8988T (cell line): Measurements from ENCODE around the gene ID2.
"Not testable (repeated sequence)": the region's sequence is repeated elsewhere in the genome, so short reads cannot be mapped to it uniquely, and the experiment has no call there.

Experiments
- DNase-seq: peaks from one replicate; pipeline ENCODE4 v3.0.0; 2011

The ID2 gene

DNA sequence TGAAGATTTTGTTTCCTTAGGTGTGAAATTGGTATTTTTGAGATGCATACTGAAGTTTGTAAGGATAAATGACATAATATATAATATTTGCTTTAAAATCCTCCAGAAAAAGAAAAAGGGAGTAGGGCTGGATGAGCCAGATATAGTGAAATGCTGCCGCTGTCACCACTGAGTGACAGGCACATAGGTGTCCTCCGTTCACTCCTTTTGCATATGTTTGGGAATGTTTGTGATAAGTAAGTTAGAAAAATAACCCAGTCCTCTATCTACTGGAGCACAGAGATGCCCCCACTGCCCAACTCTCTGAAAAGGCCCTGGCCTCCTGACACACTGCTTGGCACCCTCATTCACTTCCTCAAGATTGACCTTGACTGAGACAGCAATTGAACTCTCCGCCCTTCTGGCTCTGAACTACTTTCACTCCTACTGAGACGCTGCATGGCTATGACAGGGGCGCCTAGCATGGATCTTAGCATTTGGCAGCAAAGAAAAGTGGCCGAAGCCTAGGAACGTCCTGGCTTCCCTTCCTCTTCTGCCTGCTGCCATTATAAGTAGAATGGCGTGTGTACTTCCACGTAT, 10.1 kb downstream of the ID2 start:
- DNase-seq: no peak

DNA sequence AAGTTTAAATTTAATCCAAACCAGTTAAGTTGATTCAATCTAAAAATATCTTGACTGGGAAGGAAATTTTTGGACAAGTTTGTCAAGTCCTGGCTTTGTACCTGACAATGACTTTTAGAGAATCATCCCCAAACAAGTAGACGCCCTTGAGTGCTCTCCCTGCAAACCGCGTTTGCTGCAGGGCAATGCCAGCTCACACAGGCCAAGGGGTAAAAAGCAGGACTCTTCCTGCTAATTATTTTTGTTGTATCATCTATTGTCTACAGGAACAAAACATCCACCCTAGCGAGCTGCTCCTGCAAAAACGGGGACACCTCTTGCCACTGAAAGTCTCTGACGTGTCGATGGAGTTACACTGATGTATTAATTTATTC, 10.9 kb downstream of the ID2 start:
- DNase-seq: no peak

DNA sequence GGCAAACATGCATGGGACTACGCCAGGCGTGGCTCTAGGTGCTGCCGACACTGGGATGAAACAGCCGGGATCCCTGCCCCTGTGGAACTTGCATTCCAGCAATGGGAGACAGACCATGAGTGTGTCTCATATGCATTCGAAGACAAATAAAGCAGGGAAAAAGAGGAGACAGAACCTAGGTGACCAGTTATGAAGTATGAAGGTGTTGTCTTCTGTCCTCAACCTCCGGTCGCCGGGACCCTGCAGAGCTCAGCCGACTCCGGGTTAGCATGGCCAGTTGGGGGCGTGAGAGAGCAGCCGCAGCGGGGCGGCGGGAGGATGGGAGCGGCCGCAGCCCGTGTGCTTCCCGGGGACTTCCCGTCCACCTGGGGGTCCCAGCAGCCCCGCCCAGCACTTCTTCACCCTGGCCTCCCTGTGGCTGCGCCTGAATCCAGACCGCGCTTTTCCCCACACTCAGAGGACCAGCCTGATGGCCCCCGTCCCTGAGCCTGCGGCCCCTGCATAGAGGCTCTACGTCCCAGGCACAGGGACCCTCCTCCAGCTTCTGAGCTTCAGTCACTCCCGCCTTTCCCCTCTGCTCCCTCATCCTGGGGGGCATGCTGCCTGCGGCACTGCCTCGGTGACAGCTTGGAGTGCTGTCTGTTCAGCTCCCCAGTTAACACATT, 11.4 kb downstream of the ID2 start:
- peak; percentile 62 for DNase-seq

DNA sequence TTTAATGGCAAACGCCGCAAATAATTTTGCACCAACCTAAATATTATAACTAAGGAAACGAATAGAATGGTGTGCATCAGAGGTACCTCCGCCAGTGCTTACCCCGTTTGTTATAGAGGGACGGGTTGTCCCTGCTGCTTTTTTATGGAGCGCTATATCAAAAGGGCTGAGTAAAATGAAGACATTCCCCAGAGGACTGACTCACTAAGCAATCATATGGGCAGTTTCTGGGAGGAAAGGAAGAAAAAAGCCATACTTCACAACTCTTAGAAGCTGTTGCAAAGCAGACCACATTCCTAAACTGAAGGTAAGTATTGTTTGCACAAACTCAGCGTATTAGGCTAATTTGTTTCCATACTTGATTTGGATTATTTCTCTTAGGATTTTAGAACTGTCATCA, 12.9 kb downstream of the ID2 start:
- DNase-seq: no peak

DNA sequence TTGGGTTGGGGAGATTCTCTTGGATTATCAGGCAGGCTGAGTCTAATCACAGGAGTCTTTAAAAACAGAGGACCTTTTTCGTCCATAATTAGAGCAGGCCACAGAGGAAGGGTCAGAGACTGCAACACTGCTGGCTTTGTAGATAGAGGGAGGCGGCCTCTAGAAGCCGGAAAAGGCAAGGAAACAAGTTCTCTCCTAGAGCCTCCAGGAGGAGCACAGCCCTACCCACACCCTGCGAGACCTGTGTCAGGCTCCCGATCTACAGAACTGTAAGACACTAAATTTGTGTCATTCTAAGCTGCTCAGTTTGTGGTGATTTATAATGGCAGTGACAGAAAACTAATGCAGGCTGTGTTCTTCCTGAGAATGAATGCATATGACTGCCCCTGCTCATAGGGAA, 15.3 kb downstream of the ID2 start:
- DNase-seq: no peak

DNA sequence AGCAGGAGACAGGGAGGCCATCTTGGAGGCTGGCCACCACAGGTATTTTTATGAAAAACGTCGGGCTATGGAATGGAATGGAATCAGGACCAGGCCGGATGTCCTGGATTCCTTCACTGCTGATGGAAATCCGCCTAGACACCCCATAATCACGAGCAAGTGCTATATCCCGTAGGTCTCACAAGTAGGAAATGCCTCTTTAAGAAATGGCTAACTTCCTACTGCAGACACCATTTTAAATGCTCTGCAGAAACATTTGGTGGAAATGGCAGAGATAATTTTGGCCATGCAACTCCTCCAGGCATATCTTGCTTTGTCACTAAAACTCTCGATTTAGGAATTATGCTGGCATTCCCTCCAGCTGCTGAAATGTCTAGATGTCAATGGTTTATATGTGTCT, 18.0 kb downstream of the ID2 start:
- DNase-seq: no peak

DNA sequence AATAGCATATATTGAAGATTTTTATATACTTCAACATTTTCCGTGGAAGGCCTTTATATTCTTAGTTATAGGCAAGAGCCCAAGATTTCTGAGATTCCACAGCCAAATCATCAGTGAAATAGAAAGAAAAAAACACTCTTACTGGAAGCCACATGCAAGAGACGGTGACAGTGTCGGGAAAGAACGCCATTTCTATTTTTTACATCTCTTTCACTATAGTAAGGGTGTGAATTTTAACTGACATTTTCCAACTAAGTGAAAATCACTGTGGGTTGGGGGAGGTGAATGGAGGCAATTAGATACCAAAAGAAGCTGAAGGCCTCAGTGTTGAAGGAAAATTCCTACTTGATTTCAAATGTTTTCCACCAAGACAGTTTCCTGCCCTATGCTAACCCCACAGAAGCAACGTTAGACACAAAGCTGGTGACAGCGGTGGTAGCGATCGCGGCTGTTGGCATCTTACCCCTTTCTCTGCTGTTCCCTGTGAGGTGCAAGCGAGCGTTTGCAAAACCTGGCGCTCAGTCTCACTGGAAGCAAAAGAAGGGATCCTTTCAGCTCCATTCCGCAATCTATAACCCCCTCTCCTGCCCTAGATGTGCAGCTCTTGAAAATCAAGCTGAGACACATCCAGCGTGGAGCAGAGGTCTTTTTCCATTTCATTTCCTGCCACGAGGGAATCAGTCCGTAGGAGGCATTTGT, 20.0 kb downstream of the ID2 start:
- no peak for DNase-seq

DNA sequence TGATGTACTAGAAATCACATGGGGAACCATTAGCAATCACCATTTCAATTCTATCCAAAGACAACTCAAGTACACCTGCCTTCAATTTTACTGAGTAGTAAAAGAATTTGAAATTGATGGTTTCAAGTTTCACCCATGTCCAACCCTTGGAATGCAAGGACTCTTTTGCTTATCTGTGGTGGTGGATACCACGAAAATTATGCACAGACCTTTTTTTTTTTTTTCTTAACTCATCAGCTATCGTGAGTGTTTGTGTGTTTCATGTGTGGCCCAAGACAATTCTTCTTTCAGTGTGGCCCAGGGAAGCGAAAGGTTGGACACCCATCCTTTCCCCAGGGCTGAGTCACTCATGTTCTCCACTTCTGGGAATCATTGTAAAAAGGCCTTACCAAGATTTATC, 23.1 kb downstream of the ID2 start:
- no peak for DNase-seq

DNA sequence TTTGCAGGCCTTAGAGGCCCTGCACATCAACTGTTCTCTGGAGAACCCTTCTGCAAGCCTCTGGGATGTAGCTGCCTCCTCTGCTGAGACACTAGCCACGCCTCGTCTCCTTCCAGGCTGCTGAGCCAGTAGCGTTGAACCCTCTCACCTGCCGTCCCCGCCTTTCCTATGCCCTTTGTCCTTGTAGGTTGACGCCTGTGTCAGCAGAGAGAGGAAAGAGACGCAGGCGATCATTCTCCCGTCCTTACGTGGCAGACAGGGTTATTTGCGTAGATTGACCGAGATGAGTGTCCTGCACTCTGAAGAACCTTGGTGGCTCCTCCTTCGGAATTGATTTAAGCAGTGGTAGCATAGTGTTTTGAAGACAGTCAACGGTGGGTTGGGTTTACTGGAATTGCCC, 27.8 kb downstream of the ID2 start:
- DNase-seq: no peak

DNA sequence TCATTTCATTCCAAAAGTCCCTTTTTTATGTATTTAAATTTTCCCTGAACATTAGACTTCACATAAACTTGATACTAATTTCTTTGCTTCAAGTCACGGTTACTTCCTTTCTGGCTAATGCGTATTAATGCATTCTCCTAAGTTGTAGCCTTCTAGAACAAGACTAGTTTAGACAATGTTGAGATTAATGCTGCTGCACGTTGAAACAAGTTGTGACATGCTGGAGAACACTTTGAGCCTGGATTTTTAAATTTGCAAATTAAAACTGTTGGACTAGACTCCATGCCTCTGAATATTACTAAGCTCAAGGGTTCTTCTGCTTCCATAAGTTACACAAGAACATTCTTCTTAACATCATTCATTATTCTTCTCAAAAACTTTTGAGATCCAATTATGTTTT, 29.1 kb downstream of the ID2 start:
- DNase-seq: no peak

DNA sequence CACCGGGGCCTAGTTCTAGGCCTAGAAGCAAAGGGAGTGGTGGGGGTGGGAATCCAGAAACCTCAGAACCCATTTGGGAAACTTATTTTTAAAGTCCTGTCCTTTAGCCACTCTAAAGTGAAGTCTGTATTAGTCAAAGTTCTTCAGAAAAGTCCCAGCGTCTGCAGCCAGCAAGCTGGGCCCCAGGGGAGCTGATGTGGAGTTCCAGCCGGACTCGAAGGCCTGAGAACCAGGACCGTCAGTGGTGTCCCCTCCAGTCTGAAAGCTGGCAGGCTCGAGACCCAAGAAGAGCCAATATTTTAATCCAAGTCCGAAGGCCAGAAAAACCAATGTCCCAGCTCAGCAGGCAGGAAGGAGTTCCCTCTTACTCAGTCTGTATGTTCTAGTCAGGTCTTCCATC, 32.4 kb downstream of the ID2 start:
- no peak for DNase-seq

DNA sequence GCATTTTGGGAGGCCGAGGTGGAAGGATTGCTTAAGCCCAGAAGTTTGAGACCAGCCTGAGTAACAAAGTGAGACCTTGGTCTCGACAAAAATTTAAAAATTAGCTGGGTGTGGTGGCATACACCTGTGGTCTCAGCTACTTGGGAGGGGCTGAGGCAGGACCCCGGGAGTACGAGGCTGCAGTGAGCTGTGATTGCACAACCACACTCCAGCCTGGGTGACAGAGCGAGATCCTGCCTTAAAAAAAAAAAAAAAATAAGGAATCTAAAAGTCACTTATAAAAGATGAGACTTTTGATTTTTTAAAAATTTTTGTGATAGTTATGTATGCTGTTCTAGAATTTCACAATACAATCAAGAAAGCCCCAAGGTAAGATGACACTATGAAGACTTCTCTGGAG, 33.1 kb downstream of the ID2 start:
- no peak for DNase-seq

DNA sequence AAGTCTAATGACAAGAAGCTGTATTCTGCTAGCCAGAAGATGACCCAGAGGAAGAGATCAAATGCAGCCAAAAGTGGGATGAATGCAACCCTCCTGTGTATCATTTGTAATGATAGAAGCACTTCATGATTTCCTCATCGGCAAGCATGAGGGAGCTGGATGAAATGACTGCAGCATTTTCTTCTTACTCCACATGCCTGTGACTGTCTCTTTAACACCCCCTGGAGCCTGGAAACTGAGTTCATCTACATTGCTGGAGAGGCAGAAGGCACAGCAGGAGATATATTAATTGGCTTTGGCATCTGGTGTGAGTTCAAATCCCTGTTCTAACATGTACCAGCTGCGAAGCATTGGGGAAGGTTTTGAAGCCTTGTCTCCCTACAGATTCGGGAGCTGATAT, 37.7 kb downstream of the ID2 start:
- DNase-seq: no peak

DNA sequence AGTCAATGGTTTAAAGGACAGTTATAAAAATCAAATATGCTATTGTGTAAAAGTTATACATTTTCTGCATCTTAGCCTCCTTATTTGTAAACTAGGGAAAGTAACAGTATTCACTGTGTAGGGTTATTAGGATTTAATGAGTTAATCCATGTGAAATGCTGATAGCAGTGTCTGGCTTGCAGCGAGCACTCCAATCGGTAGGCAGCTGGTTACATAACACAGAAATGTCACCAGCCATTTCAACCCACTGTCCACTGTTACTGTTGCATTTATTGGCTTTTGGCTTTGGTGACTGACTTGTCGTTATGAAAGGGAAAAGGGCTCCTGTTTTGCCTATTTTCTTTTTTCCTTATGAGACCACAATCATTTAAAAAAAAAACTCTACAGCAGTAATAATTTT, 38.9 kb downstream of the ID2 start:
- DNase-seq: no peak

DNA sequence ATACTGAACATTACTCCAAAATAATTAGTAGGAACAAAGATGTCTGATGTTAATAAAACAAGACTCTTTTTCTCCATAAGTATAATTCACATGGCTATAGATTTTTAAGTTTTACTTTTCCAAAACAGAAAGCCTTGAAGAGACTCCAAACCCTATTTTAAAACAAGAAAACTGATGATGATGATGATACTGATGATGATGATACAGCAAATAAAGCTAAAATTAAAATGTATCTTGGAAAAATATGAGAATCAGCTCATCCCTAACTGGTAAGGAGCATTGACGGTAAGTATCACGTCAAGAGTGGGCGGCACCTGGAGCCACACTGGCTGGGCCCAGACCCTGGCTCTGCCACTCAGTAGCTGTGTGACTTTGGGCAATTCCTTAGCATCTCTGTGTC, 39.6 kb downstream of the ID2 start:
- DNase-seq: no peak

DNA sequence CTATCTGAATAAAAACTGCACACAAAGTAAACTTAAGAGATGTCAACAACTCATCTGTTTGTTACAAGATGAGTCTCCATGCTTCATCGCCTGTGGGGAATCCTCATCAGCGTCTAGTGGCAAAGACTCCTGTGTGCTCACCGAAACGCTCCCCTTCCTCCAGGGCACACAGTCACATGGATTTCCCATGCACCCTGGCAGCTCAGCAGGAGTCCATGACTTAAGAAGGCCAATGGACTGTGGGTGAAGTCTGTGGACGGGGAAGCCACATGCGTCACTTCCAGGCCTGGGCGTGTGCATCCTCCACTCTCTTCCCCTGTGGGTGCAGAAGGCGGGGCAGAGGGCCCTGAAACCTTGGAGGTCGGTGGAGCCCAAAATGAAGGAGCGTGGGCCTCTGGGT, 41.1 kb downstream of the ID2 start:
- no peak for DNase-seq

DNA sequence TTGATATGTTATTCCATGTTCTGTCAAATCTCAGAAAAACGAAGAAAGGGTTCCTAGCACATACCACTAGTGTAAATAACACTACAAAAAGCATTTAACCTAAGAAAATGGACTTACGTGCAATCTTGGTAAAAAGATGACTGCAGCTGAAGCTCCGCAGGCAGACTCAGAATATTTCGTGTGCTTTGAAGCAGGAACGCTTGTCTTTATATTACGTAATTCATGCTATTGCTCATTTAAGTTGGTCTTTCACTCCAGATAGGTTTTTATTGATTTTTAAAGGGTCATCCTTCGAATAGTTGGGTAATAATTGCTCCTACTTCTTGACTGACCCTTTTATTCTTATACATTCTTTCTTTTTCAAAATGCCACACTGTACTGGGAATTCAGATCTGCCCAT, 44.0 kb downstream of the ID2 start:
- DNase-seq: no peak

DNA sequence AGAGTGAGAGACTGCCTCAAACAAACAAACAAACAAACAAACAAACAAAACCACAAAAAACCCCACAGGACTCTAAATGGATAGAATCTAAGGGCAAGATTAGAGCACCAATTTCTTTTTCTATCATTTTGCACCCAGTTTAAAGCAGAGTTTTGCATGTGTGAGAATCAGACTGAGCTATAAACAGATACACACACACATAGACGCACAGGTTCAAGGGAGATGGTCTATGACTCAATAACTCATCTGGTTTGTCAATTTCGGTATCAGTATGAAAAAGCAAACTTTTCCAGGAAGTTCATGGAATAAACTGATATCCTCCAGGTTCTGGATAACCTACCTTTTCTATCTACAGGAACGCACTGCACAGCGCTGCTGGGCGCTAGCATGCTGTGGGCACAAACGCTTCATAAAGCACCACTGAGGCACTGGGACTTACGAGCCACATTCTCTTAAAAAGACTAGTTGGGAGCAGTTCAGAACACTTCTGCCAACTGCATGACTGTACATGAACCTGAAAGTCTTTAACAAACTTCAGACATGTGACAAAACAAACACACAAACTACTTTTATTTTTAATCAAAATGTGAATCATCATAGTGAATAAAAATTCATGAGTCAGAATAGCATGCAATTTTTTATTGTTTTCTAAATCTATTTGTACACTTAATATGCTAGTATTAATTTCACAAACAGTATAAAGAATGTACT, 46.6 kb downstream of the ID2 start:
- DNase-seq: no peak

DNA sequence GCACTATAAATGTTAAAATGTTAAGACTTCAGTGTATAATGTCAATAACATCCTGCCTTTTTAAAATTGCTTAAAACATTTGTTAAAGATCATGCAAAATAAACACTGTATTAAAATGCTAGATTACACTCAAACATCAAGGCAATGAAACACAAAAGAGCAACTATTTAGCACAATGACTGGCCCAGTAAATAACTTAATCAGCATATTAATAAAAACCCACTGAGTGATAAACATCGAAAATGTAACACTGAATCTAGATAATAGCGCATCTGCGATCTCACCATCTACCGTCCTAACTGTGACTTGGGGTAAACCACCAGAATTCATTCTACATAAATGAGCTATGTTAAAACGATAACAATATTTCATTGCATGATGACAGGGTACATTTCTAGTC, 47.2 kb downstream of the ID2 start:
- not testable (repeated sequence) for DNase-seq

DNA sequence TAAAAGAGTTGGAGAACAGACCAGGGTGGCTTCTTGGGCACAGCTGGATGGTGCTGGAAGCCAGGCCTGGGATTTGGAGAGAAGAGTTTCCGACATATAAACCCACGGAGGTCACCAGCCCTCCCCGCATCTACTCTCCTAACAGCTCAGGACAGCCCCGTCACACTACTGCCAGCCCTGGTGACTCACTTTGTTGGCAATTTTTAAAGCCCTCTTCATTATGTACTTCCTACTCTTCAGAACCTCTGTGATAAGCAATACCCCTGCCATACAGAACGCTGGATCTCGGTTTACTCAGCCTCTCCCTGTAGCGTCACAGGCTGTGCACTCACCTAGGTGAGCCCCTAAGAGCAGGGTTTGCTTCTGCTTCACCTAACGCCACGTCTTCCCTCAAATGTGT, 48.1 kb downstream of the ID2 start:
- no peak for DNase-seq

DNA sequence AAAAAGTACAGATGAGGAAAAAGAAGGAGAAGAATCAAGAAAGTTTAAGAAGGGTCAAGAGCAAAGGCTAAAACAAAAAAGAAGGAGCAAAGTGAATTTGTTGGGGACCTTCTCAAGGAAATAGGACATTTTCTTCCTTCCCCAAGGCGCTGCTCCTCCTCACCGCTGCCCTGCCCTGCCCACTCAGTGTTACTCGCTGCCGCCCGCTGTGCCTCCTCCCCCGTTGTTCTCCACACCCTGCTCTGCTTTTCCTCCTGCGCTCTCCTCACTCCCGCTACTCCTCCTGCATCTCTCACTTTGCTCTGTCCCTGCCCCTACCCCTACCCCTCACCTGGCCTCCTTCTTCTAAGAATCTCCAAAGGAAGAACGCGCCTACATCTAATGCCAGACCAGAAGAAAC, 50.7 kb downstream of the ID2 start:
- no peak for DNase-seq
